GM18861 (cell line): ENCODE results near the gene KCNJ6.
"Not testable (repeated sequence)": the region's sequence is repeated elsewhere in the genome, so short reads cannot be mapped to it uniquely, and the experiment has no call there.

Experiments
- ATAC-seq: cut with Tn5 transposase; IDR thresholded peaks from one replicate; pipeline ENCODE4 v1.9.1; 2021; ENCODE audit not compliant: unreplicated experiment

The KCNJ6 gene

GRCh38 chr21:37656899-37657298 is 259.4 kb downstream of the KCNJ6 start:
- ATAC-seq: no peak

- no peak for ATAC-seq
Measured at GRCh38 chr21:37655611-37656300, 260.5 kb downstream of the KCNJ6 start.

GRCh38 chr21:37654596-37654995 is 261.7 kb downstream of the KCNJ6 start:
- no peak for ATAC-seq

GRCh38 chr21:37653201-37653600 is 263.1 kb downstream of the KCNJ6 start:
- no peak for ATAC-seq

GRCh38 chr21:37647781-37648180 is 268.5 kb downstream of the KCNJ6 start:
- ATAC-seq: no peak

- ATAC-seq: not testable (repeated sequence)
Measured at GRCh38 chr21:37646761-37647160, 269.5 kb downstream of the KCNJ6 start.

GRCh38 chr21:37645848-37646247 is 270.4 kb downstream of the KCNJ6 start:
- no peak for ATAC-seq

GRCh38 chr21:37644636-37645035 is 271.6 kb downstream of the KCNJ6 start:
- no peak for ATAC-seq

- not testable (repeated sequence) for ATAC-seq
Measured at GRCh38 chr21:37643862-37644261, 272.4 kb downstream of the KCNJ6 start.

GRCh38 chr21:37642493-37642892 is 273.8 kb downstream of the KCNJ6 start:
- ATAC-seq: no peak

- no peak for ATAC-seq
Measured at GRCh38 chr21:37639756-37640155, 276.5 kb downstream of the KCNJ6 start.

- no peak for ATAC-seq
Measured at GRCh38 chr21:37636152-37636860, 280.0 kb downstream of the KCNJ6 start.

GRCh38 chr21:37631319-37632117 is 284.7 kb downstream of the KCNJ6 start:
- peak; percentile 75 for ATAC-seq

- no peak for ATAC-seq
Measured at GRCh38 chr21:37630872-37631271, 285.4 kb downstream of the KCNJ6 start.

GRCh38 chr21:37628362-37628761 is 287.9 kb downstream of the KCNJ6 start:
- no peak for ATAC-seq

- no peak for ATAC-seq
Measured at GRCh38 chr21:37627561-37627960, 288.7 kb downstream of the KCNJ6 start.

GRCh38 chr21:37627074-37627473 is 289.2 kb downstream of the KCNJ6 start:
- no peak for ATAC-seq

GRCh38 chr21:37626320-37626719 is 289.9 kb downstream of the KCNJ6 start:
- no peak for ATAC-seq

- ATAC-seq: no peak
Measured at GRCh38 chr21:37623689-37624088, 292.6 kb downstream of the KCNJ6 start.

- ATAC-seq: no peak
Measured at GRCh38 chr21:37623183-37623582, 293.1 kb downstream of the KCNJ6 start.

- ATAC-seq: no peak
Measured at GRCh38 chr21:37622755-37623154, 293.5 kb downstream of the KCNJ6 start.

- no peak for ATAC-seq
Measured at GRCh38 chr21:37620401-37620800, 295.9 kb downstream of the KCNJ6 start.
